Measurements from ENCODE around the gene CLOCK. TPM values are rescaled to one million over a fixed set of nuclear protein-coding genes. Genes with fewer than 3 reads are reported as not detected.

The CLOCK gene
- total and polyA plus RNA-seq, 2 experiments from 2014 or later: 10.0 to 15.3 TPM

- Histone ChIP-seq H3K4me3 (no peak overlapping the region), H3K4me1 (ENCODE audit: low read depth) (no peaks in the 10 kb centered on the region), H3K27me3 (no peaks in the 10 kb centered on the region), H3K9me3 (ENCODE audit: low read depth) (no peaks in the 10 kb centered on the region), H3K27ac (no peak overlapping the region), H3K36me3 (no peaks in the 10 kb centered on the region)
- TF ChIP-seq CTCF (IDR thresholded peaks at IDR 0.05; ENCODE audit: low read depth, low read length): no peak
- DNase-seq (ENCODE audit: low read depth in 1 of 2, low spot score in 1 of 2): no peak
These were observed 164.2 kb downstream of the CLOCK start for GRCh38 chr4:55382488-55383003.

- no peak for DNase-seq (ENCODE audit: low read depth in 1 of 2, low spot score in 1 of 2)
- TF ChIP-seq CTCF (IDR thresholded peaks at IDR 0.05; ENCODE audit: low read depth, low read length): no peak
- H3K4me3 ChIP-seq: no peak overlapping the region
- H3K27ac ChIP-seq: no peak overlapping the region
- no peaks in the 10 kb centered on the region for H3K4me1 ChIP-seq (ENCODE audit: low read depth)
- no peaks in the 10 kb centered on the region for H3K36me3 ChIP-seq
- H3K9me3 ChIP-seq (ENCODE audit: low read depth): no peaks in the 10 kb centered on the region
- no peaks in the 10 kb centered on the region for H3K27me3 ChIP-seq
These were observed 165.2 kb downstream of the CLOCK start for GRCh38 chr4:55381502-55381901.

- H3K4me3 ChIP-seq: no peak overlapping the region
- no peaks in the 10 kb centered on the region for H3K9me3 ChIP-seq (ENCODE audit: low read depth)
- no peak for TF ChIP-seq CTCF (IDR thresholded peaks at IDR 0.05; ENCODE audit: low read depth, low read length)
- no peak for DNase-seq (ENCODE audit: low read depth in 1 of 2, low spot score in 1 of 2)
- H3K27ac ChIP-seq: no peak overlapping the region
- H3K36me3 ChIP-seq: no peaks in the 10 kb centered on the region
- H3K27me3 ChIP-seq: no peaks in the 10 kb centered on the region
- no peaks in the 10 kb centered on the region for H3K4me1 ChIP-seq (ENCODE audit: low read depth)
These were observed 166.1 kb downstream of the CLOCK start for GRCh38 chr4:55380576-55380975.

GRCh38 chr4:55378617-55379467 is 167.9 kb downstream of the CLOCK start:
- DNase-seq (ENCODE audit: low read depth in 1 of 2, low spot score in 1 of 2): no peak
- no peak for TF ChIP-seq CTCF (IDR thresholded peaks at IDR 0.05; ENCODE audit: low read depth, low read length)
- no peaks in the 10 kb centered on the region for H3K4me1 ChIP-seq (ENCODE audit: low read depth)

More at GRCh38 chr4:55378617-55379467, 167.9 kb downstream of the CLOCK start:
- Histone ChIP-seq H3K27me3 (no peaks in the 10 kb centered on the region), H3K4me3 (no peak overlapping the region), H3K36me3 (no peaks in the 10 kb centered on the region), H3K27ac (no peak overlapping the region), H3K9me3 (ENCODE audit: low read depth) (no peaks in the 10 kb centered on the region)

Other genes with a start within 250 kb of the CLOCK start
- gene SRD5A3, start 200.7 kb downstream of the CLOCK start, total RNA-seq: 5.9 and 13.7 TPM in 2 replicates
- gene SRD5A3, start 200.7 kb downstream of the CLOCK start, polyA plus RNA-seq: 21.2 and 24.1 TPM in 2 replicates
- gene TMEM165, start 151.0 kb downstream of the CLOCK start, total RNA-seq: 107 and 124 TPM in 2 replicates
- 90.8 and 109 TPM in 2 replicates for gene TMEM165, start 151.0 kb downstream of the CLOCK start, polyA plus RNA-seq
- not detected in 2 replicates for gene PDCL2, start 45.3 kb upstream of the CLOCK start, total RNA-seq
- gene PDCL2, start 45.3 kb upstream of the CLOCK start, polyA plus RNA-seq: not detected in 2 replicates
- 1.3 and 1.7 TPM in 2 replicates for gene NMU, start 89.4 kb upstream of the CLOCK start, total RNA-seq
- 3.4 and 5.2 TPM in 2 replicates for gene NMU, start 89.4 kb upstream of the CLOCK start, polyA plus RNA-seq

All from cardiac muscle cell (in vitro differentiated cells and primary cell).